HG03460 (cell line): ENCODE data around the gene DAPK3.
A peak's percentile ranks its signal among the peaks of the same experiment; 100 is the strongest.
"Not testable (repeated sequence)": the region's sequence is repeated elsewhere in the genome, so short reads cannot be mapped to it uniquely, and the experiment has no call there.

Source experiments
- ATAC-seq: cut with Tn5 transposase; IDR thresholded peaks from one replicate; pipeline ENCODE4 v1.9.1; 2021; ENCODE audit not compliant: unreplicated experiment

The DAPK3 gene

GRCh38 chr19:3970808-3971598 is at the start of gene DAPK3:
TSS of gene DAPK3 (minus strand) at chr19:3971099. CDS start at chr19:3969735, 1,364 bp downstream.
- peak; percentile 92 for ATAC-seq

- ATAC-seq = no peak
These were observed 48.7 kb upstream of the DAPK3 start for GRCh38 chr19:4019578-4019977.

GRCh38 chr19:4018775-4019504 is 48.0 kb upstream of the DAPK3 start:
- no peak for ATAC-seq

- ATAC-seq = no peak
These were observed 47.3 kb upstream of the DAPK3 start for GRCh38 chr19:4018140-4018613.

GRCh38 chr19:4016903-4017638 is 46.2 kb upstream of the DAPK3 start:
- ATAC-seq = no peak

GRCh38 chr19:4016486-4016885 is 45.6 kb upstream of the DAPK3 start:
- ATAC-seq = no peak

- ATAC-seq = no peak
These were observed 45.0 kb upstream of the DAPK3 start for GRCh38 chr19:4015705-4016402.

- ATAC-seq = no peak
These were observed 43.9 kb upstream of the DAPK3 start for GRCh38 chr19:4014541-4015491.

- ATAC-seq = no peak
These were observed 43.1 kb upstream of the DAPK3 start for GRCh38 chr19:4013886-4014540.

- no peak for ATAC-seq
These were observed 42.2 kb upstream of the DAPK3 start for GRCh38 chr19:4012975-4013634.

GRCh38 chr19:4012092-4012974 is 41.4 kb upstream of the DAPK3 start:
- ATAC-seq = no peak

- not testable (repeated sequence) for ATAC-seq
These were observed 40.5 kb upstream of the DAPK3 start for GRCh38 chr19:4011430-4011829.

- ATAC-seq = no peak
These were observed 39.9 kb upstream of the DAPK3 start for GRCh38 chr19:4010808-4011110.

- ATAC-seq = no peak
These were observed 39.3 kb upstream of the DAPK3 start for GRCh38 chr19:4009990-4010807.

- no peak for ATAC-seq
These were observed 37.1 kb upstream of the DAPK3 start for GRCh38 chr19:4007836-4008539.

GRCh38 chr19:4007021-4007835 is 36.3 kb upstream of the DAPK3 start, which contains the start of gene PIAS4:
TSS of gene PIAS4 (plus strand) at chr19:4007736. CDS start at chr19:4007761, 25 bp downstream.
- peak; percentile 77 for ATAC-seq
